C4-2B (cell line): ENCODE results near the gene VSIR.

ENCODE experiments used
- ZFX ChIP-seq: fragments of 450-650 bp; IDR thresholded peaks from 2 replicates; pipeline ENCODE4 v1.6.1; 2017
- TF ChIP-seq, protein P1 (sequence below): fragments of 450-650 bp; conservative IDR thresholded peaks from 2 replicates; pipeline ENCODE4 v1.5.1; 2017; ENCODE audit warnings: mild to moderate bottlenecking

DNA sequence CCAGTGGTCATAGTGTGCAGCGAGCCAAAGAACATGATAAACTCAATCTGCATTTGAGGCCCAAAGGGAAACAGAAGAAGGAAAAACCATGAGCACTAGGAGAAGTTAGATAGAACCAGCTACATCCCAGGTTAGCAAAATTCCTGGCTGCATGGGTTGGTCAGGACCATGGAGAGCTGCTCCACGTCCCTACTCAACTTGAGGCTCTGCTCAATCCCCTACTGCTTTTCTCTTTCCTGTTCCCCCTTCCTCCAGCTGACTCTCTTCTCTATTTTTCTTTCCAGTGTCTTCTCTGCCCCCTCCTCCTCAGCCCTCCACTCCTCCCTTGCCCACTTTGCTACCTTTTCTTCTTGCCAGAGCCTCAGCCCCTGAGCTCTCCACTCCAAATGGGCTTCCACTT, 21.9 kb upstream of the VSIR start:
- TF ChIP-seq, protein P1, sequence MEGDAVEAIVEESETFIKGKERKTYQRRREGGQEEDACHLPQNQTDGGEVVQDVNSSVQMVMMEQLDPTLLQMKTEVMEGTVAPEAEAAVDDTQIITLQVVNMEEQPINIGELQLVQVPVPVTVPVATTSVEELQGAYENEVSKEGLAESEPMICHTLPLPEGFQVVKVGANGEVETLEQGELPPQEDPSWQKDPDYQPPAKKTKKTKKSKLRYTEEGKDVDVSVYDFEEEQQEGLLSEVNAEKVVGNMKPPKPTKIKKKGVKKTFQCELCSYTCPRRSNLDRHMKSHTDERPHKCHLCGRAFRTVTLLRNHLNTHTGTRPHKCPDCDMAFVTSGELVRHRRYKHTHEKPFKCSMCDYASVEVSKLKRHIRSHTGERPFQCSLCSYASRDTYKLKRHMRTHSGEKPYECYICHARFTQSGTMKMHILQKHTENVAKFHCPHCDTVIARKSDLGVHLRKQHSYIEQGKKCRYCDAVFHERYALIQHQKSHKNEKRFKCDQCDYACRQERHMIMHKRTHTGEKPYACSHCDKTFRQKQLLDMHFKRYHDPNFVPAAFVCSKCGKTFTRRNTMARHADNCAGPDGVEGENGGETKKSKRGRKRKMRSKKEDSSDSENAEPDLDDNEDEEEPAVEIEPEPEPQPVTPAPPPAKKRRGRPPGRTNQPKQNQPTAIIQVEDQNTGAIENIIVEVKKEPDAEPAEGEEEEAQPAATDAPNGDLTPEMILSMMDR = no peak
- TF ChIP-seq ZFX = no peak
